Measurements from ENCODE around the gene OPRL1. TPM values are rescaled to one million over a fixed set of nuclear protein-coding genes. Genes with fewer than 3 reads are reported as not detected.

OPRL1 gene
- total and polyA plus RNA-seq, 7 experiments from 2014 or later, result 0.18 to 6.1 (median 1.1) TPM

DNA sequence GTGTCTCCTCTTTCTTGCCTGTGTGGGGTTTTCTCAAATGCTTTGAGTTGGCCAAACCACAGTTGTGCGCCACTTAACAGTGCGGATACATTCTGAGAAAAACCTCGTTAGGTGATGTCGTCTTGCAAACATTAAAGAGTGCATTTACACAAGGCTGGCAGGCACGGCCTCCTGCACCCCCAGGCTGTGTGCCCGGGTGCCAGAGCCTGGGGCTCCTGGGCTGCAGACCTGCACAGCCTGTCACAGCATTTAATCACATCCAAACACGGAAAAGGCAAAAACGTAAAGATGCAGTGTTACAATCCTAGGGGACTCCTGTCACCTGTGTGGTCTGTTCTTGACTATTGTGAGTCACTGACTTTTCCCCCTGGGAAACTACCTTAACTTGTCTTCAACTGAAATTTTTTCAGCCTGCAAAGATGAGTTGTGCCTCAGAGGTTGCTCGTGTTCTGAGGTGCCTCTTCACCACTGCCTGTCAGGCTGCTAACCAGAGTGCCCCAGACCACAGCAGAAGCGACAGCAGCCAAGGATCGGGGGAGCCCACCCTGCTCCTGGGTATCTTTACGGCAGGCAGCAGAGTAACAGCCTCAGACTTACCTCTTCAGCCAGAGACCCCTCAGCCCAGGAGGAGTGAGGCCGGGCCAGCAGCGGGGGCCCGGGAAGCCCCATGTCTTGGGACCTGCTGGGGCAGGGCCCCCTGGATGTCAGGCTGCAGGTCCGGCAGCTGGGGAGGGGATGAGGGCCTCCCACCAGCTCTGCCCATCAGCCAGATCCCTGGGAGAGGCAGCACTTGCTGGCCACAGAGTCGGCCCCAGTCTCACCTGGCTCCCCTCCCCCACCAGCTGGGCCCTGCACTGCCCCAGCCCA lies 44.6 kb upstream of the OPRL1 start:
- intact Hi-C loops (cut with micrococcal nuclease), result loop anchor here (1.0 to 5.0 kb wide), 6 partner anchors 16 to 498 kb away; partner anchors contain the start of genes PTK6 (in 1 of the 2) and UCKL1 (in 1 of the 2)
- H3K27ac Mint-ChIP-seq, result peak overlapping the region in 3 of 9 donors; percentile 28 to 99 (median 91)
- no peaks in the 10 kb centered on the region for H3K9me3 Mint-ChIP-seq
- H3K27me3 Mint-ChIP-seq, result no peaks in the 10 kb centered on the region
- peaks cover 19 to 46% (median 21%) of the 10 kb centered on the region in 7 donors for H3K4me1 Mint-ChIP-seq
- peak; percentile 40 for ATAC-seq
- Histone ChIP-seq H3K36me3 (ENCODE audit: control insufficient read depth in 2 of 3, insufficient read depth in 3 of 3, low read length in 3 of 3) (peaks cover 5 to 48% (median 7%) of the 10 kb centered on the region in 3 experiments), H3K4me3 (ENCODE audit: low read length) (no peak overlapping the region), H3K27me3 (ENCODE audit: control insufficient read depth in 2 of 2, insufficient read depth in 2 of 2, low read length in 2 of 2) (no peaks in the 10 kb centered on the region), H3K9me3 (ENCODE audit: control insufficient read depth in 2 of 3, low read length in 3 of 3) (no peaks in the 10 kb centered on the region), H3K4me1 (ENCODE audit: control insufficient read depth in 2 of 2, insufficient read depth in 2 of 2, low read length in 2 of 2) (peaks cover 25 to 40% of the 10 kb centered on the region in 2 donors), H3K27ac (ENCODE audit: low read depth, low read length) (peak overlapping the region; percentile 20)
- ChIA-PET CTCF (interaction anchor here (0.5 kb wide), 1 partner anchor 61 kb away, joined by 3 read pairs; no protein-coding TSS in a partner anchor), POLR2A (no interaction called here)
- DNase-seq, result peak in 1 of 9 donors; percentile 51
- peaks cover 0 to 12% (median 4%) of the 10 kb centered on the region in 5 donors for H3K36me3 Mint-ChIP-seq
- peak overlapping the region in 3 of 10 donors; percentile 17 to 89 (median 88) for H3K4me3 Mint-ChIP-seq

DNA sequence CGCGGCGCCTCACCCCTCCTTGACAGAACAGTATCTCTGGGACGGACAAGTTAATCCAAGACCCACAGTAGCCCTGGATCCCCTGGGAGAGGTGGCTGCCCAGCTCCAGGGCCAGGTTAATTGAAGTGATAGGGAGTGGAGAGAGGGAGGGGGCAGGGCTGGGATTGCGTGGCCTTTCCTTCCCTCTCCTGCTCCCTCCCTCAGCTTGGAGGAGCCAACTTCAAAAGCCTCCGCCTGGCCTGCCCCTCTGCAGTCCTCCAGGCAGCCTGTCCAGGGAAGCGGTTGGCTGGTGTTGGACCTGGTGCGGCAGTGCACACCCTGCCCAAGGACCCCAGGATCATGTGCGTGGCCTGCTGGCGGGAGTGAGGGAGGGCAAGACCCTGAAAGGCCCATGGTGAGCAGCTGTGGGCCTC lies 43.9 kb upstream of the OPRL1 start, which contains the start of gene C20orf204:
Gene C20orf204 (plus strand): TSS at position 250 of the 413 bp plus-strand sequence. CDS start 142 bp downstream, at position 392.
- Histone ChIP-seq H3K27me3 (ENCODE audit: control insufficient read depth in 2 of 2, insufficient read depth in 2 of 2, low read length in 2 of 2) (no peaks in the 10 kb centered on the region), H3K36me3 (ENCODE audit: control insufficient read depth in 2 of 3, insufficient read depth in 3 of 3, low read length in 3 of 3) (peaks cover 0 to 42% (median 3%) of the 10 kb centered on the region in 3 experiments), H3K4me3 (ENCODE audit: low read length) (no peak within 1 kb of the TSS), H3K27ac (ENCODE audit: low read depth, low read length) (peak within 1 kb of the TSS; percentile 20), H3K4me1 (ENCODE audit: control insufficient read depth in 2 of 2, insufficient read depth in 2 of 2, low read length in 2 of 2) (peaks cover 30 to 40% of the 10 kb centered on the region in 2 donors), H3K9me3 (ENCODE audit: control insufficient read depth in 2 of 3, low read length in 3 of 3) (no peaks in the 10 kb centered on the region)
- CTCF ChIA-PET, result interaction anchor here (0.5 to 1.2 kb wide), 2 partner anchors 21 to 62 kb away, joined by 3 to 4 read pairs; no protein-coding TSS in a partner anchor
- DNase-seq (no peak), ATAC-seq (no peak)
- intact Hi-C loops (cut with micrococcal nuclease), result loop anchor here (1.0 to 5.0 kb wide), 6 partner anchors 17 to 499 kb away; partner anchors contain the start of genes PTK6 (in 1 of the 2) and UCKL1 (in 1 of the 2)
- peaks cover 0 to 9% (median 0%) of the 10 kb centered on the region in 5 donors for H3K36me3 Mint-ChIP-seq
- peak within 1 kb of the TSS in 4 of 9 donors; percentile 28 to 99 (median 64) for H3K27ac Mint-ChIP-seq
- no peaks in the 10 kb centered on the region for H3K27me3 Mint-ChIP-seq
- no peaks in the 10 kb centered on the region for H3K9me3 Mint-ChIP-seq
- H3K4me1 Mint-ChIP-seq, result peaks cover 21 to 49% (median 25%) of the 10 kb centered on the region in 7 donors
- H3K4me3 Mint-ChIP-seq, result peak within 1 kb of the TSS in 4 of 10 donors; percentile 17 to 89 (median 70)
- POLR2A ChIA-PET, result interaction anchor here (1.2 kb wide), 1 partner anchor 8 kb away, joined by 6 read pairs; no protein-coding TSS in a partner anchor

DNA sequence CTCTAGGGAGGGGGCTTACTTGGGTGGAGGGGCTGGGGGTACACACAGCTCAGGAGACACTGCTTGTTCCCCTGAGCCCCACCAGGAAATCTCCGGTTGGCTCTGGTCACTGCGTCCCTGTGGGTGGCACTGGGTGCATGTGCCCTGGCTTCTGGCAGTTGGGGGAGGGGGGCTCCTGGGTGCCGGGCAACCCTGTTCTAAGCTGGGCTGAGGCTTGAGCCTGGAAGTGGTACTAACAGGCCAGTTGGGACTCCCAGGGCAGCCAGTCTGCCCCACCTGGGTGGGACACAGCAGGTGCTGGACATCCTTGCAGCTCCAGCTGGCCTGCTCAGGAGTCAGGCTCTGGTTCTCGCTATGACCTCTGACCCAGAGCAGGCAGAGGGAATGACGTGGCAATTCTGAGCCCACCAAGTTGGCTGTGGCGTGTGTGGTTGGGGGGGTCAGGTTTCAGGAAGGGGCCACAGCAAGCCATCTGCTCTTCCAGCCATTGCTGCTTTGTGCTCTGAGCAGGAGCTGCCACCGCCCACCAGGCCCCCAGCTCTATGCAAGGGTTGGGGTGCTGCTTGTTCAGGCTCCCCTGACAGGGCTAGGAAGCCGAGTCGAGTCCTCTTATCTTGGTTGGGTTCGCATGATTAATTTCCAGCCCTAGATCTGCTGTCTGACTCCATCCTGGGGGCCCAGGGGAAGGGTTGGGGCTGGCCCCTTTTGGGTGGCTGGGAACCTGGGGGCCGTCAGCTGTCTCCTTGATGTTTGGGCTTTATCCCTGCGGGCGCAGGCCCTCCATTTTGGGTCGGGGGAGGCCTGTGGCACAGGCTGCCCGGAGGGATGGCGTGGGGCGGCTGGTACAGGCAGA lies 43.3 kb upstream of the OPRL1 start:
- no peak for DNase-seq
- H3K9me3 ChIP-seq (ENCODE audit: control insufficient read depth in 2 of 3, low read length in 3 of 3), result no peaks in the 10 kb centered on the region
- Mint-ChIP-seq H3K4me3 (peak overlapping the region in 3 of 10 donors; percentile 44 to 89 (median 51)), H3K36me3 (peaks cover 0 to 9% (median 0%) of the 10 kb centered on the region in 5 donors), H3K27me3 (no peaks in the 10 kb centered on the region), H3K4me1 (peaks cover 23 to 51% (median 28%) of the 10 kb centered on the region in 7 donors), H3K9me3 (no peaks in the 10 kb centered on the region), H3K27ac (peak overlapping the region in 3 of 9 donors; percentile 38 to 91 (median 79))
- CTCF ChIA-PET, result interaction anchor here (0.9 to 1.2 kb wide), 5 partner anchors 21 to 84 kb away, joined by 3 to 6 read pairs (median 4); partner anchors contain the start of gene PRPF6
- no peak overlapping the region for H3K4me3 ChIP-seq (ENCODE audit: low read length)
- POLR2A ChIA-PET, result interaction anchor here (0.6 to 1.3 kb wide), 7 partner anchors 9 to 63 kb away, joined by 3 to 6 read pairs (median 3); partner anchors contain the start of gene PRPF6
- no peaks in the 10 kb centered on the region for H3K27me3 ChIP-seq (ENCODE audit: control insufficient read depth in 2 of 2, insufficient read depth in 2 of 2, low read length in 2 of 2)
- H3K36me3 ChIP-seq (ENCODE audit: control insufficient read depth in 2 of 3, insufficient read depth in 3 of 3, low read length in 3 of 3), result peaks cover 0 to 37% (median 0%) of the 10 kb centered on the region in 3 experiments
- no peak for ATAC-seq
- no peak overlapping the region for H3K27ac ChIP-seq (ENCODE audit: low read depth, low read length)
- intact Hi-C loops (cut with micrococcal nuclease), result loop anchor here (5.0 kb wide), 3 partner anchors 79 to 499 kb away; partner anchors contain the start of genes PTK6 (in 1 of the 2) and UCKL1 (in 1 of the 2)
- peaks cover 35 to 45% of the 10 kb centered on the region in 2 donors for H3K4me1 ChIP-seq (ENCODE audit: control insufficient read depth in 2 of 2, insufficient read depth in 2 of 2, low read length in 2 of 2)

DNA sequence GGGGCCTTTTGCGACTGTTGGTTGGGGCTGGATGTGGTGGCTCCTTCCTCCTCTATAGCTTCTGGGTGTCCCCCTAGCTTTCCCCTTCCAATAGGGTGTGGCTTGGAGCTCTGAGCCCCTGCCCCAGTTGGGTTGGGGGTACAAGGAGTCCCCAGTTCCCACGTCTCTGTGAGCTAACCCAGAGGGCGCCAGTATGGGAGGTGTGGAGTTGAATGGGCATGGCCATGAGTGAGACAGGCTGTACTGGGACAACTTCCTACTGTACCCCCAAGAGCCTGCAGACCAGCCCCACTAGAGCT lies 42.7 kb upstream of the OPRL1 start:
- Histone ChIP-seq H3K36me3 (ENCODE audit: control insufficient read depth in 2 of 3, insufficient read depth in 3 of 3, low read length in 3 of 3) (peaks cover 0 to 31% (median 0%) of the 10 kb centered on the region in 3 experiments), H3K27ac (ENCODE audit: low read depth, low read length) (no peak overlapping the region), H3K4me3 (ENCODE audit: low read length) (no peak overlapping the region), H3K27me3 (ENCODE audit: control insufficient read depth in 2 of 2, insufficient read depth in 2 of 2, low read length in 2 of 2) (no peaks in the 10 kb centered on the region), H3K9me3 (ENCODE audit: control insufficient read depth in 2 of 3, low read length in 3 of 3) (no peaks in the 10 kb centered on the region), H3K4me1 (ENCODE audit: control insufficient read depth in 2 of 2, insufficient read depth in 2 of 2, low read length in 2 of 2) (peaks cover 40 to 49% of the 10 kb centered on the region in 2 donors)
- Mint-ChIP-seq H3K27me3 (no peaks in the 10 kb centered on the region), H3K36me3 (peaks cover 0 to 9% (median 0%) of the 10 kb centered on the region in 5 donors), H3K27ac (peak overlapping the region in 2 of 9 donors; percentile 79 to 91), H3K9me3 (no peaks in the 10 kb centered on the region), H3K4me1 (peaks cover 23 to 52% (median 28%) of the 10 kb centered on the region in 7 donors), H3K4me3 (peak overlapping the region in 4 of 10 donors; percentile 44 to 89 (median 74))
- intact Hi-C loops (cut with micrococcal nuclease), result loop anchor here (5.0 kb wide), 3 partner anchors 80 to 500 kb away; partner anchors contain the start of genes PTK6 (in 1 of the 2) and UCKL1 (in 1 of the 2)
- ChIA-PET POLR2A (interaction anchor here (0.6 to 1.3 kb wide), 7 partner anchors 9 to 63 kb away, joined by 3 to 6 read pairs (median 3); partner anchors contain the start of gene PRPF6), CTCF (interaction anchor here (0.9 to 5.2 kb wide), 6 partner anchors 20 to 83 kb away, joined by 3 to 54 read pairs (median 4); partner anchors contain the start of gene PRPF6)
- ATAC-seq (no peak), DNase-seq (no peak)

DNA sequence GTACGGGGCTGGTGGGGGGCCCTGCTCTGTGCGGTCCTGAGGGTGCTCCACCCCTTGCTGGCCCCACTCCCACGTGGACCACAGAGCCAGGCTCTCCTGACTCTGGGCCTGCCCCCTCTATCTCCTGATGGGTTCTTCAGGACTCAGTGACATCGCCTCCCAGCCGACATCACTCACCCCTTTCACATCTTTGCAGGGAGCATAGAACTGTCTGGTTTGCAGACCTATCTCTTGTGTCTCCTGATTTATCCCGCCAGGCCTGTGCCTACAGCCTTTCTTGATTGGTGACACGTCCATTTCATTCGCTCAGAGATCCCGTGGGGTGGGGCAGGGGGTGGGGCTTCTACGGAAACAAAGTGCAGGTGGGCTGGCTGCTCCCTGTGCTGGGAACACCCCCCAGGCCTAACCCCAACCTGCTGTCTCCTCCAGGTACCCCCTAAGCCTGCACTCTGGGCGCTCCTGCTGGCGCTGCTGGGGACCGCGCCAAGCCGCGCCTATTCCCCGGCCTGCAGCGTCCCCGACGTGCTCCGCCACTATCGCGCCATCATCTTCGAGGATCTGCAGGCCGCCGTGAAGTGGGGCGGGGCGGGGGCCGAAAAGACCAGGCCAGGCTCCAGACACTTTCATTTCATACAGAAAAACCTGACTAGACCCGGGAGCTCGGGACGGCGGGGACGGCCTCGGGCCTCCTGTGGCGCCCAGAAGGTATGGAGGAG lies 42.2 kb upstream of the OPRL1 start:
- Mint-ChIP-seq H3K9me3 (no peaks in the 10 kb centered on the region), H3K4me1 (peaks cover 23 to 53% (median 28%) of the 10 kb centered on the region in 7 donors), H3K4me3 (peak overlapping the region; percentile 44 to 89 (median 66)), H3K36me3 (peaks cover 0 to 7% (median 0%) of the 10 kb centered on the region in 5 donors), H3K27me3 (no peaks in the 10 kb centered on the region), H3K27ac (peak overlapping the region in 2 of 9 donors; percentile 79 to 91)
- H3K9me3 ChIP-seq (ENCODE audit: control insufficient read depth in 2 of 3, low read length in 3 of 3), result no peaks in the 10 kb centered on the region
- ATAC-seq, result no peak
- no peak for DNase-seq
- H3K36me3 ChIP-seq (ENCODE audit: control insufficient read depth in 2 of 3, insufficient read depth in 3 of 3, low read length in 3 of 3), result peaks cover 0 to 29% (median 0%) of the 10 kb centered on the region in 3 experiments
- no peaks in the 10 kb centered on the region for H3K27me3 ChIP-seq (ENCODE audit: control insufficient read depth in 2 of 2, insufficient read depth in 2 of 2, low read length in 2 of 2)
- ChIA-PET POLR2A (interaction anchor here (0.6 to 4.8 kb wide), 15 partner anchors 16 to 142 kb away, joined by 3 to 37 read pairs (median 4); partner anchors contain the start of genes OPRL1, PRPF6, RGS19 and SAMD10), CTCF (interaction anchor here (0.6 to 5.2 kb wide), 18 partner anchors 10 to 500 kb away, joined by 3 to 54 read pairs (median 4); partner anchors contain the start of genes LKAAEAR1, PRPF6, RGS19 and SAMD10)
- intact Hi-C loops (cut with micrococcal nuclease), result loop anchor here (1.0 to 5.0 kb wide), 5 partner anchors 57 to 500 kb away; partner anchors contain the start of genes PTK6 (in 1 of the 2) and UCKL1 (in 1 of the 2)
- H3K27ac ChIP-seq (ENCODE audit: low read depth, low read length), result no peak overlapping the region
- peak overlapping the region; percentile 62 for H3K4me3 ChIP-seq (ENCODE audit: low read length)
- H3K4me1 ChIP-seq (ENCODE audit: control insufficient read depth in 2 of 2, insufficient read depth in 2 of 2, low read length in 2 of 2), result peaks cover 40 to 49% of the 10 kb centered on the region in 2 donors
